Trophoblast cell (in vitro differentiated cells and primary cell): Measurements from ENCODE around the gene RNASE12.
A peak's percentile ranks its signal among the peaks of the same experiment; 100 is the strongest.
"Not testable (repeated sequence)": the region's sequence is repeated elsewhere in the genome, so short reads cannot be mapped to it uniquely, and the experiment has no call there.

Experiments
- DNase-seq, 2 donors: peaks; one replicate each; pipeline ENCODE4 v3.0.0-alpha.2; 2016
- H2AFZ ChIP-seq: 2 replicates; pipeline ENCODE4 v1.6.1; 2013; ENCODE audit warnings: low read length, moderate library complexity, mild to moderate bottlenecking; ENCODE audit not compliant: insufficient read depth, poor library complexity
- H2AK5ac ChIP-seq: 2 replicates; pipeline ENCODE4 v1.6.1; 2013; ENCODE audit warnings: mild to moderate bottlenecking, low read length
- H2BK120ac ChIP-seq: 2 replicates; pipeline ENCODE4 v1.6.1; 2013; ENCODE audit warnings: low read length, mild to moderate bottlenecking, moderate library complexity; ENCODE audit not compliant: insufficient read depth, poor library complexity
- H2BK12ac ChIP-seq: 2 replicates; pipeline ENCODE4 v1.6.1; 2013; ENCODE audit warnings: mild to moderate bottlenecking, low read length, moderate library complexity
- H2BK5ac ChIP-seq: 2 replicates; pipeline ENCODE4 v1.6.1; 2013; ENCODE audit warnings: low read length, low read depth, moderate library complexity, mild to moderate bottlenecking; ENCODE audit not compliant: poor library complexity
- H3K14ac ChIP-seq: 2 replicates; pipeline ENCODE4 v1.6.1; 2013; ENCODE audit warnings: mild to moderate bottlenecking, low read length
- H3K18ac ChIP-seq: 2 replicates; pipeline ENCODE4 v1.6.1; 2013; ENCODE audit warnings: mild to moderate bottlenecking, low read length
- H3K23ac ChIP-seq: 2 replicates; pipeline ENCODE4 v1.6.1; 2013; ENCODE audit warnings: low read length
- H3K27ac ChIP-seq: 2 replicates; pipeline ENCODE4 v1.5.1; 2013; ENCODE audit warnings: low read depth, mild to moderate bottlenecking, inconsistent platforms, low read length, moderate library complexity
- H3K27me3 ChIP-seq: 2 replicates; pipeline ENCODE4 v1.6.1; 2013; ENCODE audit warnings: inconsistent platforms, mild to moderate bottlenecking, low read length, moderate library complexity; ENCODE audit not compliant: insufficient read depth
- H3K36me3 ChIP-seq, 2 experiments: 1 replicate in 1 of 2; 2 replicates in 1 of 2; pipeline ENCODE4 v1.6.1; 2013; ENCODE audit warnings: low read length in 2 of 2, mild to moderate bottlenecking in 2 of 2, moderate library complexity in 1 of 2; ENCODE audit not compliant: insufficient read depth in 2 of 2, control insufficient read depth in 1 of 2
- H3K4ac ChIP-seq: 2 replicates; pipeline ENCODE4 v1.6.1; 2013; ENCODE audit warnings: low read depth, mild to moderate bottlenecking, low read length, moderate library complexity
- H3K4me1 ChIP-seq, 2 experiments: 1 replicate in 1 of 2; 2 replicates in 1 of 2; pipeline ENCODE4 v1.6.1; 2013; ENCODE audit warnings: low read length in 2 of 2, mild to moderate bottlenecking in 2 of 2, moderate library complexity in 1 of 2; ENCODE audit not compliant: insufficient read depth in 2 of 2, control insufficient read depth in 1 of 2
- H3K4me2 ChIP-seq: 2 replicates; pipeline ENCODE4 v1.6.1; 2013; ENCODE audit warnings: inconsistent platforms, mild to moderate bottlenecking, low read length, moderate library complexity
- H3K4me3 ChIP-seq: 2 replicates; pipeline ENCODE4 v1.5.1; 2013; ENCODE audit warnings: mild to moderate bottlenecking, low read depth, low read length, inconsistent platforms
- H3K79me1 ChIP-seq: one replicate; pipeline ENCODE4 v1.6.1; 2013; ENCODE audit warnings: low read length
- H3K79me2 ChIP-seq: 2 replicates; pipeline ENCODE4 v1.6.1; 2013; ENCODE audit warnings: low read length, mild to moderate bottlenecking; ENCODE audit not compliant: control insufficient read depth, insufficient read depth, poor library complexity
- H3K9ac ChIP-seq: 2 replicates; pipeline ENCODE4 v1.6.1; 2013; ENCODE audit warnings: mild to moderate bottlenecking, low read length
- H3K9me3 ChIP-seq: 2 replicates; pipeline ENCODE4 v1.6.1; 2013; ENCODE audit warnings: low read depth, mild to moderate bottlenecking, control low read depth, inconsistent platforms, low read length; ENCODE audit not compliant: insufficient read depth
- H4K12ac ChIP-seq: 2 replicates; pipeline ENCODE4 v1.6.1; 2013; ENCODE audit warnings: low read depth, mild to moderate bottlenecking, low read length, moderate library complexity
- H4K8ac ChIP-seq: 2 replicates; pipeline ENCODE4 v1.6.1; 2013; ENCODE audit warnings: low read depth, mild to moderate bottlenecking, low read length, moderate library complexity
- H4K91ac ChIP-seq: one replicate; pipeline ENCODE4 v1.6.1; 2013; ENCODE audit warnings: low read depth, mild to moderate bottlenecking, low read length, moderate library complexity
- WGBS: extraction: QIAGEN DNeasy Blood & Tissue Kit; methylation state at CpG from one replicate; pipeline ENCODE4 v1.1.7; 2013; ENCODE audit warnings: missing lambda C conversion rate; ENCODE audit not compliant: insufficient read length, insufficient coverage; ENCODE audit errors: extremely low coverage; 5-methylcytosine and 5-hydroxymethylcytosine counted together

Gene RNASE12

DNA sequence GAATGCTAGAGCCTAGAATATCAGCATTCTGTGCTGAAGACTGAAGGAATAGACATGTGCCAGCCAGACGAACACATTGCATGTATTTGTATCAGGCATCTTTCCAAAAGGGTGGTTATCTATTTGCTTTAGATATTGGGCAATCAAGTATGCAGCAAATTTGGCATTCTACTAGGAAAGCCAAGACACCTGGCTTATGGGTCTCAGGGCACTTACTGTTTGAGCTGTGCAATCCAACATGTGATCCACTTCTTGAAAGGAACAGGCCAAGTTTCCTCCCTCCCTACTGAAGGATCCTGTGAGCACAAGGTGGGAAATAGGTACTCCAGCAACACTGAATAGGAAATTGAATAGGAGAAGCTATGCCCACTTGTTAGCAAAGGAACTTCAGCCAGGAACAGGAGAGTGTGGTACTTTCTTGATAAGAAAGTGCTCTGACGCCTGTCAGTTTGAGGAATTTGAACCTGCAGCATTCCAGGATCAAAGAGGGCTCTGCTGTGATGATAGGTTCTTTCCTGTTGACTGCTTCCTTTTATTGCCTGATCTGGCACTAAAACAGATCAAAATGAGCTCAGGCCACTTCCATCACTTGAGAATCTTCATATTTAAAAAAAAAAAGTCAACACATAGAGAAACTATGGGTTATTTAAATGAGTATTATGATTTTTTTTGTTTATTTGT is 29.8 kb upstream of the RNASE12 start:
- no peaks in the 10 kb centered on the region for H3K79me2 ChIP-seq
- H3K4me3 ChIP-seq, result no peak overlapping the region
- no peak overlapping the region for H2BK5ac ChIP-seq
- H3K4me2 ChIP-seq, result no peak overlapping the region
- no peaks in the 10 kb centered on the region for H3K27me3 ChIP-seq
- no peak overlapping the region for H4K8ac ChIP-seq
- no peak overlapping the region for H2BK120ac ChIP-seq
- no peak overlapping the region for H4K91ac ChIP-seq
- H2AFZ ChIP-seq, result no peak overlapping the region
- no peak overlapping the region for H2BK12ac ChIP-seq
- no peak overlapping the region for H3K27ac ChIP-seq
- H3K4ac ChIP-seq, result no peak overlapping the region
- DNase-seq, result peak in 1 of 2 donors; percentile 63
- H3K9me3 ChIP-seq, result no peaks in the 10 kb centered on the region
- H3K14ac ChIP-seq, result no peak overlapping the region
- H3K4me1 ChIP-seq, result peaks cover 2 to 4% of the 10 kb centered on the region in 2 experiments
- no peak overlapping the region for H3K9ac ChIP-seq
- no peak overlapping the region for H4K12ac ChIP-seq
- H2AK5ac ChIP-seq, result no peak overlapping the region
- H3K23ac ChIP-seq, result no peak overlapping the region
- no CpG with 5 or more reads among the region's 2 CpGs for WGBS
- no peak overlapping the region for H3K18ac ChIP-seq
- no peaks in the 10 kb centered on the region for H3K79me1 ChIP-seq
- no peaks in the 10 kb centered on the region for H3K36me3 ChIP-seq

DNA sequence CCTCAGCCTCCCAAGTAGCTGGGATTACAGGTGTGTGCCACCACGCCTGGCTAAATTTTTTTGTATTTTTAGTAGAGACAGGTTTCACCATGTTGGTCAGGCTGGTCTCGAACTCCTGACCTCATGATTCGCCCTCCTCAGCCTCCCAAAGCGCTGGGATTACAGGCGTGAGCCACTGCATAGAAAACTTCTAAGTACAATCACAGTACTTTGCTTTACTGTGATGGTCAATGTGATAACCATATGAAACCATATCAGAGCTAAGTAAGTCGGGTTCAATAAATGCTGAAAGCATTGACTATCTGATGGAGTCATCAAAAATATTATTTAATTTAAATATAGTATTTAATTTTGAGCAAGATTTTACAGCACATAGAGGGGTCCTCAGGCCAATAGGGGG is 28.5 kb upstream of the RNASE12 start:
- H3K4ac ChIP-seq, H2BK5ac ChIP-seq, H3K9ac ChIP-seq, H3K79me1 ChIP-seq, H3K9me3 ChIP-seq, H2BK120ac ChIP-seq, H3K4me1 ChIP-seq, H3K36me3 ChIP-seq, H3K27me3 ChIP-seq, H3K27ac ChIP-seq, H2AK5ac ChIP-seq, H3K4me3 ChIP-seq, H3K18ac ChIP-seq, H3K79me2 ChIP-seq, H4K8ac ChIP-seq, H2AFZ ChIP-seq, H3K23ac ChIP-seq, H4K91ac ChIP-seq, H2BK12ac ChIP-seq, H3K14ac ChIP-seq, DNase-seq, H3K4me2 ChIP-seq, H4K12ac ChIP-seq: not testable (repeated sequence)
- no CpG with 5 or more reads among the region's 6 CpGs for WGBS

DNA sequence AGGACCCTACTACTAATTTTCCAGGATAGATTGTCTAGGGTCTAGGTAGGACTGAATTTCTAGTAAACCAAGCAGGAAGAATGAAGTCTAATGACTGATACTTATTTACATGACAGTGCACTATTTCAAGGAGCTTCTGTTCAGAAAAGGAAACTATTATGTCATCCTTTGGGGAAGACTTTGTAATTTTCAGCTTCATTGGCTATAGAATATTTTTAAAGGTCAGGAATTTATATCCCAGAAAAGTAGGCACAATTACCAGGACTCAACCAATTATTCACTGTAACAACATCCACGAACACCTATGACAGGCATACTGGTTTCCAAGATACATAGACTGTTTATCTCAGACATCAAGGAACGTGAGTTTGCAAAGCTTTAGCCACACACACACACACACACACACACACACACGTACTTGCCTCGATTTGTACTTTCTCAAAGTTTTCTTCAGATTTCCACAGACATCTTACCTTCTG is 27.1 kb upstream of the RNASE12 start:
- Histone ChIP-seq H3K4me3 (no peak overlapping the region), H3K9me3 (no peaks in the 10 kb centered on the region), H3K27me3 (no peaks in the 10 kb centered on the region), H2AK5ac (no peak overlapping the region), H3K79me1 (no peaks in the 10 kb centered on the region), H4K8ac (no peak overlapping the region), H2BK12ac (no peak overlapping the region), H2BK5ac (no peak overlapping the region), H3K27ac (no peak overlapping the region), H3K4me2 (no peak overlapping the region), H3K4ac (no peak overlapping the region), H3K9ac (no peak overlapping the region), H3K36me3 (no peaks in the 10 kb centered on the region), H3K14ac (no peak overlapping the region), H3K4me1 (peaks cover 0 to 4% of the 10 kb centered on the region in 2 experiments), H3K79me2 (no peaks in the 10 kb centered on the region), H2AFZ (no peak overlapping the region), H4K91ac (no peak overlapping the region), H2BK120ac (no peak overlapping the region), H3K18ac (no peak overlapping the region), H3K23ac (no peak overlapping the region), H4K12ac (no peak overlapping the region)
- no peak for DNase-seq
- no CpG with 5 or more reads among the region's 4 CpGs for WGBS

DNA sequence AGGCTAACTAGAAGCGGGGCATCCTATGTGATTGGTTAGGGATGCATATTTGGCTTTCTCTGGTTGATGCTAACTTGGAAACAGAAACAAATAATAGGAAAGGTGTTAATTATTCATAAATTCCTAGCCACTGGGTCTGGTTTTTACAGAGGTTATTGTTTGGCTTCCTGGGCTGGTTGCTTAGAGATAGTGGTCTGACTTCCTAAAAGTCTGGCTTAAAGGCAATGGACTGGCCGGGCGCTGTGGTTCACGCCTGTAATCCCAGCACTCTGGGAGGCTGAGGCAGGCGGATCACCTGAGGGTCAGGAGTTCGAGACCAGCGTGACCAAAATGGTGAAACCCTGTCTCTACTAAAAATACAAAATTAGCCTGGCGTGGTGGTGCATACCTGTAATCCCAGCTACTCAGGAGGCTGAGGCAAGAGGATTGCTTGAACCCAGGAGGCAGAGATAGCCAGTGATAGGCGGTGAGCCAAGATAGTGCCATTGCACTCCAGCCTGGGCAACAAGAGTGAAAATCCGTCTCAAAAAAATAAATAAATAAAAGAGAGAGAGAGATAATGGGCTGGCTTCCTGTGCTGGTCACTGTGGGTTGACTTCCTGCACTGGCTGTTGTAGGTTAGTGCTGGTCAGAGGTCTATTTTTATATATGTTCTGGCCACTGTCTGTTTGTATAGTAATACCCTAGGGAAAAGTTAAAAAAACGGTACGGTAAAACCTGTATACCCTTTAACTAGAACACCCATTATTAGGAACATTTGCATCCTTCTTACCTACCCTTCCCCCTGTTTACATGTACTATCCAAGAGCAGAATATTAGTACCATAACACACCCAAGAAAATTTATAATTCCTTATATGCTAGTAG is 26.2 kb upstream of the RNASE12 start:
- Histone ChIP-seq H3K23ac (no peak overlapping the region), H2BK12ac (no peak overlapping the region), H3K27ac (no peak overlapping the region), H3K4me3 (no peak overlapping the region), H4K91ac (no peak overlapping the region), H2AK5ac (no peak overlapping the region), H4K8ac (no peak overlapping the region), H3K9me3 (no peaks in the 10 kb centered on the region), H3K4ac (no peak overlapping the region), H2AFZ (no peak overlapping the region), H3K27me3 (no peaks in the 10 kb centered on the region), H3K79me2 (no peaks in the 10 kb centered on the region), H2BK120ac (no peak overlapping the region), H3K36me3 (no peaks in the 10 kb centered on the region), H4K12ac (no peak overlapping the region), H3K14ac (no peak overlapping the region), H3K4me2 (no peak overlapping the region), H3K4me1 (no peaks in the 10 kb centered on the region), H3K79me1 (no peaks in the 10 kb centered on the region), H3K18ac (no peak overlapping the region), H3K9ac (no peak overlapping the region), H2BK5ac (no peak overlapping the region)
- no CpG with 5 or more reads among the region's 12 CpGs for WGBS
- no peak for DNase-seq
